ENCODE measurements around the gene CECR2. TPM values are rescaled to one million over a fixed set of nuclear protein-coding genes. Genes with fewer than 3 reads are reported as not detected.

The CECR2 gene
- total and polyA plus RNA-seq, 2 of the 8 experiments (the other 6 are each of a cell fraction or from before 2014, with no cell fraction given), result 18.3 to 123 TPM

DNA sequence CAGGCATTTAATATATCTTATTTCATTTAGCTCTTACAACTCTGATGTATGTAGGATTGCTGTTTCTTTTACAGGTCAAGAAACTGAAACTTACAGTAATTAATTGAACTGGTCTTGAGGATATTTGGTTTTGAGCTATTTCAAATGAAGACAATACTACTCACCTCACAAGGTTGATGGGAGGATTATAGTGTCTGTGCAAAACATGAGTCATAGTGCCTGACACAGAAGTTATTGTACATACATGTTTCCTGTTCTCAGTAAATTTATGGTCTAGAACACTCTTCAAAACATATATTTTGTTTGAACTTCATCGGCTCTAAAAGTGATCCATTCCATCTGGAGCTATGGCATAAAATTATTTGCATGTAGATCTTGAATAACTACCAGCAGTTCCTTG lies 61.9 kb downstream of the CECR2 start:
- no peak overlapping the region for H3K23ac ChIP-seq (ENCODE audit: insufficient read length)
- H3K9me3 ChIP-seq (ENCODE audit: insufficient read depth in 2 of 2, low read depth in 1 of 2, low read length in 1 of 2), result no peaks in the 10 kb centered on the region
- no peak overlapping the region for H4K91ac ChIP-seq (replicated peaks; ENCODE audit: insufficient read length, low read length)
- H3K4me1 ChIP-seq (replicated peaks in 1 of 4; ENCODE audit: control insufficient read depth in 3 of 4, insufficient read depth in 4 of 4, low read length in 3 of 4), result peaks cover 7 to 26% (median 14%) of the 10 kb centered on the region in 4 experiments
- 100% methylated on average over 1 of the region's 1 CpG; no CpG with 5 or more reads in 1 of the 2 experiments for WGBS, 2 experiments (ENCODE audit: extremely low coverage in 1 of 2, insufficient coverage in 1 of 2, insufficient read length in 1 of 2, insufficient replicate concordance in 2 of 2, low coverage in 1 of 2, low lambda C conversion rate in 2 of 2, missing lambda C conversion rate in 1 of 2)
- CTCF ChIA-PET (ENCODE audit: partially characterized antibody), result interaction anchor here (1.0 to 1.7 kb wide), 3 partner anchors 13 to 259 kb away, joined by 3 to 4 read pairs (median 3); no protein-coding TSS in a partner anchor
- peaks cover 16% of the 10 kb centered on the region for H3K79me1 ChIP-seq (ENCODE audit: low read depth, low read length)
- H2BK120ac ChIP-seq (replicated peaks; ENCODE audit: low read depth, low read length), result no peak overlapping the region
- DNase-seq (ENCODE audit: low read depth in 1 of 2, low spot score in 2 of 2), result no peak
- no peak overlapping the region for H3K4ac ChIP-seq (replicated peaks; ENCODE audit: insufficient read length, low read depth, low read length)
- H3K14ac ChIP-seq (ENCODE audit: insufficient read length), result no peak overlapping the region
- no peak overlapping the region for H3K18ac ChIP-seq (ENCODE audit: extremely low read depth, low read length)
- no peak overlapping the region for H4K5ac ChIP-seq (ENCODE audit: insufficient read length, low read depth, low read length)
- H4K20me1 ChIP-seq (replicated peaks in 1 of 2; ENCODE audit: control insufficient read depth in 1 of 2, insufficient read depth in 2 of 2, low read length in 2 of 2), result peaks cover 22 to 31% of the 10 kb centered on the region in 2 experiments
- H3K27ac ChIP-seq (ENCODE audit: low read depth, low read length), result no peak overlapping the region
- FAIRE-seq, result no peak
- H3K4me3 ChIP-seq (ENCODE audit: extremely low read depth in 1 of 4, insufficient read depth in 2 of 4, low read depth in 3 of 4, low read length in 4 of 4), result no peak overlapping the region
- no peaks in the 10 kb centered on the region for H3K23me2 ChIP-seq (ENCODE audit: low read depth, low read length)
- H2AK5ac ChIP-seq (ENCODE audit: low read depth, low read length), result no peak overlapping the region
- H3K79me2 ChIP-seq (ENCODE audit: control insufficient read depth in 1 of 2, insufficient read depth in 2 of 2, low read length in 2 of 2), result peaks cover 52 to 99% of the 10 kb centered on the region in 2 experiments
- no peak overlapping the region for H3K9ac ChIP-seq (replicated peaks in 1 of 4; ENCODE audit: extremely low read depth in 1 of 4, low read depth in 3 of 4, low read length in 3 of 4)
- no peak overlapping the region for H2BK12ac ChIP-seq (ENCODE audit: low read depth, low read length)
- POLR2A ChIA-PET (ENCODE audit: partially characterized antibody), result interaction anchor here (1.0 to 1.4 kb wide), 5 partner anchors 9 to 61 kb away, joined by 3 to 5 read pairs (median 3); no protein-coding TSS in a partner anchor
- H3K56ac ChIP-seq (replicated peaks; ENCODE audit: insufficient read length, low read depth, low read length), result no peak overlapping the region
- no peak overlapping the region for H2BK15ac ChIP-seq (ENCODE audit: low read length)
- no peak overlapping the region; a peak in 1 of 4 replicates for H3K4me2 ChIP-seq (ENCODE audit: insufficient read depth in 1 of 2, low read depth in 2 of 2, low read length in 2 of 2)
- H2AFZ ChIP-seq (ENCODE audit: low read length), result no peak overlapping the region
- no peaks in the 10 kb centered on the region; a peak in 1 of 8 replicates for H3K36me3 ChIP-seq (ENCODE audit: control insufficient read depth in 2 of 4, insufficient read depth in 4 of 4, low read length in 3 of 4)
- no peak overlapping the region for H2BK20ac ChIP-seq (ENCODE audit: low read length)
- no peaks in the 10 kb centered on the region for H3K27me3 ChIP-seq (replicated peaks in 1 of 4; ENCODE audit: control insufficient read depth in 3 of 4, extremely low read depth in 1 of 4, insufficient read depth in 3 of 4, low read length in 3 of 4)
- H4K8ac ChIP-seq (ENCODE audit: extremely low read depth, insufficient read depth, low read length), result no peak overlapping the region
- no peak overlapping the region for H2BK5ac ChIP-seq (ENCODE audit: low read depth, low read length)
- TF ChIP-seq SUZ12 (IDR thresholded peaks at IDR 0.05; ENCODE audit: low read length) (no peak), SIRT6 (IDR thresholded peaks at IDR 0.05; ENCODE audit: low read length) (no peak), POLR2AphosphoS5 (IDR thresholded peaks at IDR 0.05; ENCODE audit: low read depth, low read length) (no peak), EP300 (IDR thresholded peaks at IDR 0.05; ENCODE audit: borderline replicate concordance in 1 of 2, low read depth in 2 of 2, low read length in 2 of 2) (no peak), KDM4A (IDR thresholded peaks at IDR 0.05; ENCODE audit: low read depth, low read length, severe bottlenecking) (no peak), RFX5 (IDR thresholded peaks at IDR 0.05; ENCODE audit: borderline replicate concordance, low read depth, low read length) (no peak), KDM1A (IDR thresholded peaks at IDR 0.05; ENCODE audit: borderline replicate concordance, low read length) (no peak), CBX8 (IDR thresholded peaks at IDR 0.05; ENCODE audit: borderline replicate concordance, low read depth, low read length) (no peak), RXRA (IDR thresholded peaks at IDR 0.05; ENCODE audit: insufficient read depth, low read depth, low read length) (no peak), ZNF274 (IDR thresholded peaks at IDR 0.05; ENCODE audit: borderline replicate concordance, extremely low read depth, low read length) (no peak), TAF1 (IDR thresholded peaks at IDR 0.05; ENCODE audit: low read depth, low read length) (no peak), TCF12 (IDR thresholded peaks at IDR 0.05; ENCODE audit: low read depth, low read length) (no peak), KDM5A (IDR thresholded peaks at IDR 0.05; ENCODE audit: low read length) (no peak)
- TF ChIP-seq, protein P1, sequence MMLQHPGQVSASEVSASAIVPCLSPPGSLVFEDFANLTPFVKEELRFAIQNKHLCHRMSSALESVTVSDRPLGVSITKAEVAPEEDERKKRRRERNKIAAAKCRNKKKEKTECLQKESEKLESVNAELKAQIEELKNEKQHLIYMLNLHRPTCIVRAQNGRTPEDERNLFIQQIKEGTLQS (IDR thresholded peaks at IDR 0.05; ENCODE audit: insufficient read depth, low read depth, low read length), result no peak
